Suprapubic skin (tissue), 4 donors: ENCODE measurements around the gene TOR1A. TPM values are rescaled to one million over a fixed set of nuclear protein-coding genes. Genes with fewer than 3 reads are reported as not detected.

ENCODE experiments used
- DNase-seq, 2 donors: peaks; one replicate each; pipeline ENCODE4 v3.0.0-alpha.2; 2019; ENCODE audit warnings: low spot score in 2 of 2
- H3K27ac ChIP-seq: fragments of 200-600 bp; sonication (generic); one replicate; pipeline ENCODE4 v1.5.1; 2019
- H3K27me3 ChIP-seq: fragments of 200-600 bp; sonication (generic); one replicate; pipeline ENCODE4 v1.5.1; 2019
- H3K36me3 ChIP-seq: fragments of 200-600 bp; sonication (generic); one replicate; pipeline ENCODE4 v1.5.1; 2019
- H3K4me1 ChIP-seq: fragments of 200-600 bp; sonication (generic); one replicate; pipeline ENCODE4 v1.5.1; 2019
- H3K4me3 ChIP-seq: fragments of 200-600 bp; sonication (generic); one replicate; pipeline ENCODE4 v1.5.1; 2019; ENCODE audit warnings: mild to moderate bottlenecking
- H3K9me3 ChIP-seq: fragments of 200-600 bp; sonication (generic); one replicate; pipeline ENCODE4 v1.5.1; 2019
- CTCF ChIP-seq, 2 donors: fragments of 200-600 bp in 1 of 2; fragments of 450-650 bp in 1 of 2; sonication (generic) in 1 of 2; IDR thresholded peaks; one replicate each; pipeline ENCODE4 v1.5.1; 2016 to 2019; ENCODE audit warnings: antibody characterized with exemption in 2 of 2, mild to moderate bottlenecking in 1 of 2, moderate library complexity in 1 of 2
- EP300 ChIP-seq: sonication (generic); formaldehyde crosslinking; IDR thresholded peaks from one replicate; pipeline ENCODE4 v1.6.1; 2017; ENCODE audit warnings: antibody characterized with exemption
- POLR2A ChIP-seq, 2 donors: fragments of 450-650 bp; IDR thresholded peaks; one replicate each; pipeline ENCODE4 v1.6.1; 2017; ENCODE audit warnings: antibody characterized with exemption in 2 of 2, mild to moderate bottlenecking in 2 of 2, moderate library complexity in 2 of 2
- POLR2AphosphoS5 ChIP-seq, 3 donors: sonication (generic); formaldehyde crosslinking; IDR thresholded peaks; one replicate each; pipeline ENCODE4 v1.6.1; 2017; ENCODE audit warnings: antibody characterized with exemption in 3 of 3
- WGBS: methylation state at CpG from one replicate; pipeline ENCODE4 v1.1.5; 2018; 5-methylcytosine and 5-hydroxymethylcytosine counted together
- total RNA-seq, 4 donors: library from RNA; depleted of rRNA; stranded (reverse); fragments of >200 nt; gene quantifications; one replicate each; pipeline ENCODE4 v1.1.0, GENCODE V29; 2016

TOR1A gene
- total RNA-seq, 4 donors from 2014 or later: 31.7 to 44.7 (median 36.3) TPM

GRCh38 chr9:129826344-129826743 is 2.4 kb upstream of the TOR1A start:
- TF ChIP-seq POLR2AphosphoS5 (IDR thresholded peaks at IDR 0.05) (no peak), POLR2A (IDR thresholded peaks at IDR 0.05) (no peak), EP300 (no peak), CTCF (IDR thresholded peaks at IDR 0.05) (no peak)
- 78% methylated on average over 6 of the region's 6 CpGs for WGBS
- H3K4me3 ChIP-seq: no peak overlapping the region
- H3K27me3 ChIP-seq: no peaks in the 10 kb centered on the region
- H3K4me1 ChIP-seq: peaks cover 11% of the 10 kb centered on the region
- H3K9me3 ChIP-seq: no peaks in the 10 kb centered on the region
- H3K27ac ChIP-seq: no peak overlapping the region
- no peak for DNase-seq
- H3K36me3 ChIP-seq: peaks cover 53% of the 10 kb centered on the region

DNA sequence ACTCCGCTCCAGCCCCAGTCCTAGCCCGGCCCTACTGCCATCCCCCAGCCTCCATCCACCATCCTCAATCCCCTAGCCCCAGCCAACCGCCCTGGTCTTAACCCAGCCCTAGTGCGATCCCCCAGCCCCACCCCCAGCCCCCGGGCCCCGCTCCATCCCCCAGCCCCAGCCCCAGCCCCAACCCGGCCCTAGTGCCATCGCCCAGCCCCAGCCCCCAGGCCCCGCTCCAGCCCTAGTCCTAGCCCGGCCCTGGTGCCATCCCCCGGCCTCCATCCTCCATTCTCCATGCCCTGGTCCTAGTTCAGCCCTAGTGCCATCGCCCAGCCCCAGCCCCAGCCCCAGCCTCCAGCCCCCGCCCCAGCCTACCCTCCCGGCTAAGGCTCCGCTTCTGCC is 398 bp downstream of the TOR1A start:
- TF ChIP-seq EP300 (no peak), POLR2A (IDR thresholded peaks at IDR 0.05) (no peak), CTCF (IDR thresholded peaks at IDR 0.05) (no peak), POLR2AphosphoS5 (IDR thresholded peaks at IDR 0.05) (no peak)
- H3K4me3 ChIP-seq: peak overlapping the region; percentile 90
- peaks cover 11% of the 10 kb centered on the region for H3K4me1 ChIP-seq
- no peaks in the 10 kb centered on the region for H3K27me3 ChIP-seq
- no CpG with 5 or more reads among the region's 15 CpGs for WGBS
- DNase-seq: peak in 1 of 2 donors; percentile 70
- no peaks in the 10 kb centered on the region for H3K9me3 ChIP-seq
- peak overlapping the region; percentile 77 for H3K27ac ChIP-seq
- peaks cover 50% of the 10 kb centered on the region for H3K36me3 ChIP-seq

- peaks cover 50% of the 10 kb centered on the region for H3K36me3 ChIP-seq
- H3K27ac ChIP-seq: peak overlapping the region; percentile 77
- H3K4me3 ChIP-seq: peak overlapping the region; percentile 90
- no peak for DNase-seq
- H3K4me1 ChIP-seq: peaks cover 11% of the 10 kb centered on the region
- WGBS: 49% methylated on average over 7 of the region's 26 CpGs
- no peaks in the 10 kb centered on the region for H3K9me3 ChIP-seq
- TF ChIP-seq CTCF (IDR thresholded peaks at IDR 0.05) (no peak), EP300 (no peak), POLR2AphosphoS5 (IDR thresholded peaks at IDR 0.05) (no peak), POLR2A (IDR thresholded peaks at IDR 0.05) (no peak)
- no peaks in the 10 kb centered on the region for H3K27me3 ChIP-seq
Observed at GRCh38 chr9:129822898-129823541, 916 bp downstream of the TOR1A start.

DNA sequence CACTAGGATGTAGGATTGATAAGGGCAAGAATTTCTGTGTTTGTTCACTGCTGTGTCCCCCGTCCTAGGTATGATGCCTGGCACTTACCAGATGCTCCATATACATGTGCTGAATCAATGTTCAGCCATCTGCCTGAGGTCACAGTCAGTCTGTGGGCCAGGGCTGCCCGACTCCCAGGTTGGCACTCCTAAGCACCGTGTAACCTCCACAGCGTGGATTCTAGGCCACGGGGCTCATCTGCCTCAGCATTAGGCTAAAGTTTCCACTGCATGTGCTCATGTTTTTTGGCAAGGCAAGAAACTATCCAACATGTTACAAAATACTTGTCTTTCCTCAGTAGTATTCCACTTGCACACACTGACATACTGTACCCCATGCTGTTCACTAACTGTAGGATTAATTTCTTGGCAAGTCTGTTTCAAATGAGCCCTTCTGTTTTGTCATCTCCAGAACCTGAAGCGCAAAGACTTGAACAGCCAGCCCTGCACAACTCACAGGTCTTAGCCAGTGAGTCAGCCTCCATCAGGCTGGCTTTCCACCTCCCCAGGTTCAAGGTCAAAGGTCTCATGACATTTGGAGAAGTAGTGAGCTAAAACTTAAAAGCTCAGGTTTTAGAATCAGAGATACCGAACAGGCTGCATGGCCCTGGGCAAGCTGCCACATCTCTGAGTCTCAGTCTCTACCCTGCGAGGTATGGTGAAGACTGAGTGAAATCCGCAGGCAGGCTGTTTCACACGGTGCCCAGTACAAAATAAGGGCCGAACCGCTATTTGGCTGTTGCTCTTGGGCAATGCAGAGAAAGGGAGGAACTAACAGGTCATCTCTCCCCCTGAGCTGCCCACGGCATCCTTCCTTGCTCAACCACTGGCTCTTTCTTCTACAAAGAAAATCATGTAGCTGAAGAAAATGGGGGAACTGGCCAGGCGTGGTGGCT is 7.2 kb downstream of the TOR1A start:
- DNase-seq: no peak
- peaks cover 87% of the 10 kb centered on the region for H3K36me3 ChIP-seq
- no peak overlapping the region for H3K4me3 ChIP-seq
- WGBS: 83% methylated on average over 14 of the region's 14 CpGs
- no peaks in the 10 kb centered on the region for H3K27me3 ChIP-seq
- no peaks in the 10 kb centered on the region for H3K4me1 ChIP-seq
- TF ChIP-seq EP300 (no peak), POLR2AphosphoS5 (IDR thresholded peaks at IDR 0.05) (no peak), POLR2A (IDR thresholded peaks at IDR 0.05) (no peak), CTCF (IDR thresholded peaks at IDR 0.05) (no peak)
- H3K27ac ChIP-seq: no peak overlapping the region
- no peaks in the 10 kb centered on the region for H3K9me3 ChIP-seq

GRCh38 chr9:129815278-129815677 is 8.7 kb downstream of the TOR1A start:
- Histone ChIP-seq H3K9me3 (no peaks in the 10 kb centered on the region), H3K4me1 (no peaks in the 10 kb centered on the region), H3K4me3 (no peak overlapping the region), H3K36me3 (peaks cover 78% of the 10 kb centered on the region), H3K27ac (no peak overlapping the region), H3K27me3 (no peaks in the 10 kb centered on the region)
- DNase-seq: no peak
- 95% methylated on average over 7 of the region's 11 CpGs for WGBS
- TF ChIP-seq EP300 (no peak), CTCF (IDR thresholded peaks at IDR 0.05) (no peak), POLR2A (IDR thresholded peaks at IDR 0.05) (no peak), POLR2AphosphoS5 (IDR thresholded peaks at IDR 0.05) (no peak)
